PC-3 (cell line): Measurements from ENCODE around the gene PKIG.

Experiments
- EZH2 ChIP-seq: fragments of 300-600 bp; sonication (generic); IDR thresholded peaks from one replicate; pipeline ENCODE4 v1.6.1; 2017; ENCODE audit warnings: antibody characterized with exemption, mild to moderate bottlenecking, low read length; ENCODE audit not compliant: unreplicated experiment
- EZH2phosphoT487 ChIP-seq: fragments of 300-600 bp; sonication (generic); IDR thresholded peaks from 2 replicates; pipeline ENCODE4 v1.6.1; 2018; ENCODE audit warnings: mild to moderate bottlenecking, antibody characterized with exemption, low read length, borderline replicate concordance
- TF ChIP-seq, protein P1 (sequence below): fragments of 300-600 bp; sonication (generic); conservative IDR thresholded peaks from 2 replicates; pipeline ENCODE4 v1.5.1; 2017; ENCODE audit warnings: antibody characterized with exemption, low read depth, mild to moderate bottlenecking, low read length

DNA sequence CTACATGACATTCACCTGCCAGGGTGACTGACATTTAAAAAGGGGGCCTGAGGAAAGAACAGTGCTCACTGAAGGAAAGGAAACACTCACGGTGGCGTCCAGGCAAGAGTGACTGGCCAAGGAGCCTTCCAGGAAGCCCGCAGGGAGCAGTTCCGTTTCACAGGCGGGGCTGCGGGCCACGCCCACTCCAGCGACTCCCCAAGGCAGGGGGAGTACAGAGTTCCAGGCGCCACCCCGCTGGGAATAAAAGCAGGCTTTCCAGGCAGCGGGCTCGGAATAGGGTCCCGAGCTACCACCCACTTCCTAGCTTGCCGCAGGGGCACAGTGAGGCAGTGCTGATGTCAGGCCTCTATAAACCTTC lies 34.2 kb downstream of the PKIG start:
- TF ChIP-seq, protein P1, sequence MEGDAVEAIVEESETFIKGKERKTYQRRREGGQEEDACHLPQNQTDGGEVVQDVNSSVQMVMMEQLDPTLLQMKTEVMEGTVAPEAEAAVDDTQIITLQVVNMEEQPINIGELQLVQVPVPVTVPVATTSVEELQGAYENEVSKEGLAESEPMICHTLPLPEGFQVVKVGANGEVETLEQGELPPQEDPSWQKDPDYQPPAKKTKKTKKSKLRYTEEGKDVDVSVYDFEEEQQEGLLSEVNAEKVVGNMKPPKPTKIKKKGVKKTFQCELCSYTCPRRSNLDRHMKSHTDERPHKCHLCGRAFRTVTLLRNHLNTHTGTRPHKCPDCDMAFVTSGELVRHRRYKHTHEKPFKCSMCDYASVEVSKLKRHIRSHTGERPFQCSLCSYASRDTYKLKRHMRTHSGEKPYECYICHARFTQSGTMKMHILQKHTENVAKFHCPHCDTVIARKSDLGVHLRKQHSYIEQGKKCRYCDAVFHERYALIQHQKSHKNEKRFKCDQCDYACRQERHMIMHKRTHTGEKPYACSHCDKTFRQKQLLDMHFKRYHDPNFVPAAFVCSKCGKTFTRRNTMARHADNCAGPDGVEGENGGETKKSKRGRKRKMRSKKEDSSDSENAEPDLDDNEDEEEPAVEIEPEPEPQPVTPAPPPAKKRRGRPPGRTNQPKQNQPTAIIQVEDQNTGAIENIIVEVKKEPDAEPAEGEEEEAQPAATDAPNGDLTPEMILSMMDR: no peak
- no peak for TF ChIP-seq EZH2phosphoT487
- TF ChIP-seq EZH2: no peak
